NCI-H524 treated with DMSO at 0.1 percent for 48 hours (cell line): Measurements from ENCODE around the gene CCDC141.
A peak's percentile ranks its signal among the peaks of the same experiment; 100 is the strongest.

Source experiments
- DNase-seq: peaks from one replicate; lab custom pipeline; 2025; lab: John Stamatoyannopoulos, UW

Gene CCDC141

DNA sequence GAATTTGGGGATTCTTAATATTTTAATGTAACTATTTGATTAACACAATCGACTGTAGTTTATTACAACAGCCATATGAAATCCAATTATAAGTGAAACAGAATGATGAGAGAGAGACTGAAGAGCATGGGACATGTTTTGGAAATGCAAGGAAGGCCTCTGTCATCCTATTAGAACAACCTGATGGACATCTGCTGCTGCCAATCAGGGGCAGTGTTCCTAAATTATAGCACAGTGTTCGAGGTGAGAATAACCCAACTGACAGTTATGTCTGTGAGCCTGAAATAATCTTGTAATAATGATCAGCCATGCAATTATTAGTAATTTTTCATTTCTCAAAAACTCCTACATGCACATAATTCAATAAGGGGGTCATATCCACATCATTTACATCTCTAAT, 73.6 kb downstream of the CCDC141 start:
- no peak for DNase-seq

- DNase-seq, result no peak
Observed at GRCh38 chr2:178962805-178963433, 87.0 kb downstream of the CCDC141 start.

DNA sequence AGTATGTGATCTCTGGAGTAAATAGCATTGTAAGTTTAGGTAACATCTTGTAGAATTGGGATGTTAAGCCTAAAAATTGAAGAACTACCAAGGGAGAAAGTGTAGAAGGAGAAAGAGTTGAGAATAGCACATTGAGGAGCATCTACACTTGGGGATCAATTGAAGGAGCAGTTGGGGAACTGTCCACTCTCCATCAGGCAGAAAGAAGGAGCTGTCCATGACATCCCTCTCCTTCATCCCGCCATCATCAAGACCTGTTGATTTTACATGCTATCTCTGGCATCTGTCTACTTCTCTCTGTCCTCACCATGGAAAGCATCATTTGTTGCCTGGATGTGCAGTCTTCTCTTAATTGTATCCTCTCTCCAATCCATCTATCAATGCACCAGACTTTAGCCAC, 87.8 kb downstream of the CCDC141 start:
- no peak for DNase-seq

DNA sequence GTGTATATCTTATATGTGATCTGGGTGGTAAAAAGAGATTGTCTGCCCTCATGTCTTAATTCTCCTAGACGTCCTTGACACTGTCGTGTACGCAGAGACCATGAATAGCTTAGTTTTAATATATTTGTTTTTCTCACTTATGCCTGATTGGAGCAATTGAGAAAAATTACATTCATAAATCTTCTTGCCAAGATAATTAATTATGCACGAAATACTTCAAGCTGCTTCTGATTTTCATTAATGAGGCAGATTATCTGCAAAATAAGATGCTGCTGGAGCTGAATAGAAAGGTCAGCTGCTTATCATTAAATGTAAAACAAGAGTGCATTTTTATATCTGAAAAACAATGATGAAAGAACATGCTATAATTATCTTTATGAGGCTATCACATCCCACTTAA, 95.9 kb downstream of the CCDC141 start:
- DNase-seq, result no peak

DNA sequence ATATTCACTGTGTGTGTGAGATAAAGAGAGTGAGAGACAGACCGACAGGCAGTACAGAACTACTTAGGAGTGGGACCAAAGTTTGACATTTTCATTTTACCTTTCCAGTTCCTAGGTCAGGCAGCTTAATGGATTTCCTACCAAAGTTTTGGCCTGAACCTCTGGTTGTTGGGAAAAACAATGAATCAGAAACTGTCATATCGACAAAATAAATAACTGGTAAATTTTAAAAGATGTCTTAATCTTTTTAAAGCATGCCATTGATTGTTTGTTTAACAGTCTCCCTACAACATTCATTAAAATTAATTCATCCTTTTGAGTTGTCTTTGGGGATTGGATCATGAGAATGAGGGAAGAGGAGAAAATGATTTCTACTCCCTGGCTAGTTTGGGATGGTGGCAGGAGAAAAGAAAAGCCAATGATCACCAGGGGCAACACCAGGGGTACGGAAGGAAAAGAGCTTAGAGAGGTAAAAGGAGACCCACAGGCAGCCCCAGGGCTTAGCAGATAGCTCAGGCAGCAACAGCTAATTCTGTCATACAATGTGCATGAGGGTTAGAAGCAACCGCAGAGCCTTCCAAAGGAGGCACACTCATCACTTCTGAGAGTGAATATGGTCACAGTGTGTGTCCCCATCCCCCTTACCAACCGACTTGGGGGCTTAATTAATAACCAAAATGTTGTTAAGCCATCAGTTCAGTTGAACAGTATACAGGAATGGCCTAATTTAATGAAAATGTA, 98.5 kb downstream of the CCDC141 start:
- DNase-seq, result no peak

DNA sequence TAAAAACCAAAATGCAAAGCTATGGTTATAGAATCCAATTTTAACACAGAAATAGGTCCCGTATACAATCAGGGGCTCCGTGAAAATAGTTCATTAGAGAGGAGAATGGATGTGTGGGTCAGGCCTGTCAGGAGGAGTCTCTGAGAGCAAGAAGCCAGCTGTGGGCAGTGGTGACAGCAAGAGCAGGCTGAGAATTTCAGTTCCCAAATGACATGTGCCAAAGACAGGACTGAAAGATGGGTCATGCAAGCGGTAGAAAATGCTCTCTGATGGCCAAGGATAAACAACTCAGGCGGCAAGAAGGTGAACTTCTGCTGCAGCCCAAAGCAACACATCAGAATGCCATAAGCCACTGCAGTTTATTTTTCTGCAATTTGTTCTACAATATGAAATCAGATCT, 100.4 kb downstream of the CCDC141 start:
- no peak for DNase-seq

GRCh38 chr2:178949151-178949550, 100.8 kb downstream of the CCDC141 start:
- no peak for DNase-seq

DNA sequence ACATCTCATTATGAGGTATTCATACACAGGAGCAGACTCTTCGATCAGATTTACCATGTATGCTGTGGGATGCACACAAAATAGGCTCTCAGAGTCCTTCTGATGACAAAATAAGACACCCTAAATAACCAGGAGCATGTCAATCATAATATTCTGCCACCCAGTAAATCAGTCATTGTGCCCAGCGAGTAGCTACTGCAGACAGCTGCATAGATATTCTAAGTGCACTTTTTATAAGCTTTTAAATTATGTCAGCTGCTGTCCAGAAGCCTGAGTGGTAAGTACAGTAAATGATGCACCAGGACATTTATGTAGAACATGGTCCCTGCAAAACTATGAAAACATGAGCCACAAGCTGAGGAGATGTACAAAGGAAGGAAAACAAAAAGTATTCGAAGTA, 102.9 kb downstream of the CCDC141 start:
- DNase-seq, result no peak

DNA sequence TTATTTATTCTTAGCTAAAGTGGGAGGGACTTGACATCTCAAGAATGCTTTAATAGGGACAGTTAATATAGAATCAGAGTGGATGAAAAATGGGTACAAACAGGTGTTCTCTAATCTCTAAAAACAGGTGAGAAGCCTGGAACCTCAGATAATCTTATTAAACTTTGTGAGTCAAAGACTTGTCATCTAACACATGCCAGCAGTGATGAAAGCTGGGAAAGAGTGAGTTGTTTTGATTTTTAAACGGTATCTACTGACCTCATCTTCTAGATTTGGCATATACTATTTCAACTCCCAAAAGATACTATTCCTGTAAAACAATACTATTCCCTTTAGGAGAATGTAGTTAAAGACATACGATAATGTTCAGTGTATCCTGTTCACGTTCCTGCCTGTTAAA, 103.4 kb downstream of the CCDC141 start:
- no peak for DNase-seq

- no peak for DNase-seq
Observed at GRCh38 chr2:178943745-178944144, 106.2 kb downstream of the CCDC141 start.

- no peak for DNase-seq
Observed at GRCh38 chr2:178934571-178934970, 115.4 kb downstream of the CCDC141 start.

DNA sequence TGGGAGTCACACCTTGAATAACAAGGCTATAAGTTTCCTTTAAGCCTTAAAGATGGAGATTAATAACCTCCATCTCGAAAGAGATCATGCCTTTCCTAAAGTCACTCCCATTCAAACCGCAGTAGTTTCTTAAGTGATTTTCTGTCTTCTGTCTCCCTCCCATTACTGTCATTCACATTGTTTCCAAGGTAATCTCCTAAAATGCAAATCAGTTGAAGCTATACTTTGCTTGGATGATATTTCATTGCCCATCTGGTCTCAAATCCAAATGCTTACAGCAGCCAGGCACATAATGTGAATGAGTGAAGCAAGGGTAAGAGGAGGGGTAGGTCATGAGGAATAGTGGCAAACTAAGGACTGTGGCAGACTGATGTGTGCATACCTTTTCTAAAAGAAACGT, 116.4 kb downstream of the CCDC141 start:
- DNase-seq, result peak; percentile 97

- no peak for DNase-seq
Observed at GRCh38 chr2:178928077-178928476, 121.9 kb downstream of the CCDC141 start.

DNA sequence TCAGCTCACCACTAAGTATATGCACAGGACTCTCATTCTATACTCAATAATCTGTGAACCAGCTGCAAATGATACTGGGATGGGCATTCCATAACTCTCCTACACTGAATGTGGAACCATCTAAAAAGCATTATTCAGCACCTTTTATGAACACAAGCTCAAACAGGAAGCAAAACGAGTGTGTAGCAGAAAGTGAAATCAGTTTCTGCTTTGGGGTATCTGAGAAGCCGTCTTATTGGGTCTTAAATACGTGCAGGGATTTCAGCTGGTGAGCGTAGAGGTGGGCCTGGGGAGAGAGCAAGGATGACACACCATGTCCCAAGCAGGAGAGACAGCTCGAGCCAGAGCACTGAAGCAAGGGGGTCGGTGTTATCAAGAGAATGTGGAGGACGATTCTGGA, 122.8 kb downstream of the CCDC141 start:
- no peak for DNase-seq

GRCh38 chr2:178924817-178925216, 125.1 kb downstream of the CCDC141 start:
- DNase-seq, result no peak

GRCh38 chr2:178923546-178923945, 126.4 kb downstream of the CCDC141 start:
- no peak for DNase-seq

GRCh38 chr2:178920916-178921513, 128.9 kb downstream of the CCDC141 start:
- DNase-seq, result no peak

DNA sequence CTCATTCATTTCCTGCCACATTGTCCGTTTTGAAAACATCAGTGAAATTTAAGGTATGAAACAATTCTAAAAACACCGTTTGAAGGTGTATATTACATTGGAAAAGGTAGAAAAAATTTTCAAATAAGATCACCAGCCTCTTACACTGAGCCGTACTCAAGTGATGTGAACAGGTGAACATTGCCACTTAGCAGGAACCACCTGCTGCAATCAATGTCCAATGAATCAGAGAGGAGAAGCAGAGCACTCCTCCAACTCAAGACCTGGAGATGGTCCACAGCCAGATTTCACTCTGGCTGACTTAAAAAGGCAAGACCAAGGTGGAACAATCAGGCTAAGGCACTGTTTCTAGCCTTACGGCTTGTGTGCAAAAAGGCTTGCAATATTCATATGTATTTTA, 132.4 kb downstream of the CCDC141 start:
- no peak for DNase-seq

DNA sequence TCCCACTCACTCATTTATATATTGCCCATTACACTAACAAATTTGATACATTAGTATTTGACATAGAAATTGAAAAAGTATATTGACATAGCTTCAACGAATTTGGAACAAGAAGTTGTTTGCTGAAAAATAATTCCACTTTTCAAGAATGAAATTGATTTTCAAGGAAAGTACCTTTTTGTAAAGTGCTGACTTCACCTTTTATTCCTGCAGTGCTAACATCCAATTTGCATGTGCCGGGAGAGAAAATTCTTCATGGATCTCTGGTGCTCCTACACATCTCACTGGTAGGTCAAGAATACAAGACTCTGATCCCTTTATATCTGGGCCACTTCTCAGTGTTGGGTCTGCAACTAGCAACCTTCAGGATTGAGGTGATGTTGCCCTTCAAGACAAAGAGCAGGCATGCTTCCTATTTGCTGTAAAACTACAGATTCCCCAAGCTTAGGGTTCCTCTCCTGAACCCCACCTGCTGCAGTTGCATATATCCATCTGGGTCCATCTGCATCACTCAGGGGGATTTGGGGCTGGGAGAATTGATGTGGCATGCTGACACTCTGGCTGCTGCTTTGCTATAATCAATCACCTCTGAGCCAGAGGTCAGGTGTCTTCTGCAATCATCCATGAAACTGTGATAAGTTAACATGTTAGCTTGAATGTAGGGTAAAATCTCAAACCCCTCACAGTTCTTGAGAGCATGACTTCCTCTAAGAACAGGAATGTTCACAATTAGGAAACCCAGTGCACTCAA, 134.3 kb downstream of the CCDC141 start:
- no peak for DNase-seq

DNA sequence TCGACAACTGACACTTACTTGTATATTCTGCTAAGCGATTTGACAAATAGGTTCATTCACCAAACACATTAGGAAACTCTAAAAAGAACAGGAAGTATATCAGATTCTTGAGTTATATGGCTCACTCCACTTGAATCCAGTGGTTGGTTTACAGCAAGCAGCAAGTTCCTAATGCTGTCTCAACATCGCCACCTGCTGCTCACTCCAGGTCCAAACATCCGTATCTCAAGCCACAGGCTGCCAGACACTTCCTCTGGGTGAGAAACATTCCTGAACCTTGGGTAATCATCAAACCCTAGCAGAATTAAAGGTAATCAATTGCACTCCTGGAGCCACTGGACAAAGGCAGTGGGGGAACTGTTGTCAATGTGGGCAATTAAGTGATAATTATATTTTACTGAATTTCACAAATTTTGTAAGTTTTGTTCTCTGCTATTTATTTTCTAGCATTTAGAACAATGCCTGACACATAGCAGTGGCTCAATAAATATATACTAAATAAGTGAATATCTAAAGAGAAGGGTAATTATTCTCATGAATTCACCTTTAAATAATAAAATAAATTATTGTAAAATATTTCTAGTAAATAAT, 135.6 kb downstream of the CCDC141 start:
- DNase-seq, result no peak

- DNase-seq, result no peak
Observed at GRCh38 chr2:178913049-178913441, 136.9 kb downstream of the CCDC141 start.

DNA sequence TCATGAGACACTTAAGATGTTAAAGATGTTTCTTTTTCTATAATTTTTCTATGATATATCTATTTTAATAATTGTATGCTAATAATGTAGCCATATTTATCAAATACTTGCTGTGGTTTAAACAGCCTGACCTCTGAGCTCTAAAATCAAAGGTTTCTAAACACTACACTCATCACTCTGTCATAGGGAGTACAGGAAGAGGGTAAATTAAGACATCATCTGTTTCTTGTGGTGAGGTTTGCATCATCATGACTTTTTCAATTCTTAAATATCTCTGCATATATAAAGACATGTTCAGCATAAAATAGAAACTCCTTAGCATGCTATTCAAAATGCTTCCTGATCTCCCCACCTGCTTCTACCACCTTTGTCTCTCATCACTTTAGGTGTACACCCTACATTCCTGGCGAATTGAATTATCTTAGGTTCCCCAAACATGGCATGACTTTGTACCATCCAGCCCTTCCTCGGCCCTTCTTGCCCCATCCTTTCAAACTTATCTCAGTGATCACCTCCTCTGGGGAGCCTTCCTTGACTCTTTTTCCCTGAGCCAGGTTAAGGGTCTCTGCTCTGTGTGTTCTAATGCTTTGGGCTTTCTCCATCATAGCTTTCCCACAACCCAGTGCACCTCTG, 137.4 kb downstream of the CCDC141 start:
- DNase-seq, result no peak
